ENCODE results near the gene CELF2. TPM values are rescaled to one million over a fixed set of nuclear protein-coding genes. Genes with fewer than 3 reads are reported as not detected.

Gene CELF2
- total and polyA plus RNA-seq, 12 donors = 13.0 to 90.9 (median 80.9) TPM

GRCh38 chr10:11104772-11105675 lies 87.4 kb downstream of the CELF2 start:
- H3K9me3 ChIP-seq = peaks cover 0 to 10% (median 0%) of the 10 kb centered on the region in 11 donors
- WGBS, 2 donors = 92% methylated on average over 9 of the region's 9 CpGs
- no peak for TF ChIP-seq CTCF (IDR thresholded peaks at IDR 0.05)
- no peak overlapping the region for H3K4me3 ChIP-seq
- ATAC-seq = peak in 2 of 8 donors; percentile 41 to 64
- peaks cover 0 to 27% (median 7%) of the 10 kb centered on the region in 9 donors for H3K4me1 ChIP-seq
- H3K27ac ChIP-seq = no peak overlapping the region
- DNase-seq = no peak
- intact Hi-C loops (cut with DNase I) = no loop called here
- no peaks in the 10 kb centered on the region for H3K27me3 ChIP-seq
- no peaks in the 10 kb centered on the region for H3K36me3 ChIP-seq

GRCh38 chr10:11105676-11106004 lies 88.0 kb downstream of the CELF2 start:
- H3K36me3 ChIP-seq = no peaks in the 10 kb centered on the region
- 98 to 99% methylated on average over 2 of the region's 2 CpGs for WGBS, 2 donors
- no peak for TF ChIP-seq CTCF (IDR thresholded peaks at IDR 0.05)
- no peak for DNase-seq
- peaks cover 0 to 33% (median 11%) of the 10 kb centered on the region in 9 donors for H3K4me1 ChIP-seq
- no peak for ATAC-seq
- no peak overlapping the region for H3K27ac ChIP-seq
- H3K27me3 ChIP-seq = no peaks in the 10 kb centered on the region
- H3K4me3 ChIP-seq = no peak overlapping the region
- intact Hi-C loops (cut with DNase I) = no loop called here
- H3K9me3 ChIP-seq = peaks cover 0 to 10% (median 0%) of the 10 kb centered on the region in 11 donors

- Histone ChIP-seq H3K4me1 (peaks cover 0 to 35% (median 20%) of the 10 kb centered on the region in 9 donors), H3K9me3 (peaks cover 0 to 10% (median 0%) of the 10 kb centered on the region in 11 donors), H3K27me3 (no peaks in the 10 kb centered on the region), H3K4me3 (no peak overlapping the region), H3K36me3 (no peaks in the 10 kb centered on the region), H3K27ac (no peak overlapping the region)
- no peak for TF ChIP-seq CTCF (IDR thresholded peaks at IDR 0.05)
- ATAC-seq (no peak), DNase-seq (no peak)
- WGBS, 2 donors = 88 to 94% methylated on average over 7 of the region's 7 CpGs
- intact Hi-C loops (cut with DNase I) = no loop called here
Measured at GRCh38 chr10:11106621-11107374, 89.1 kb downstream of the CELF2 start.

- no peak for TF ChIP-seq CTCF (IDR thresholded peaks at IDR 0.05)
- Histone ChIP-seq H3K4me3 (no peak overlapping the region), H3K4me1 (peaks cover 0 to 33% (median 21%) of the 10 kb centered on the region in 9 donors), H3K36me3 (no peaks in the 10 kb centered on the region), H3K27me3 (no peaks in the 10 kb centered on the region), H3K27ac (no peak overlapping the region), H3K9me3 (peaks cover 0 to 10% (median 0%) of the 10 kb centered on the region in 11 donors)
- DNase-seq = no peak
- ATAC-seq = no peak
- intact Hi-C loops (cut with DNase I) = no loop called here
Measured at GRCh38 chr10:11107948-11108347, 90.3 kb downstream of the CELF2 start.
